Liver (tissue), 9 donors: ENCODE results near the gene PPP6R3. TPM values are rescaled to one million over a fixed set of nuclear protein-coding genes. Genes with fewer than 3 reads are reported as not detected.

Experiments used
- DNase-seq: peaks from one replicate; pipeline ENCODE4 v3.0.0-alpha.2; 2017; ENCODE audit warnings: low spot score
- H3K27ac ChIP-seq, 2 donors: one replicate each; pipeline ENCODE4 v1.7.0; 2013; ENCODE audit warnings: inconsistent platforms in 2 of 2, low read length in 2 of 2, control low read depth in 1 of 2, low read depth in 1 of 2, mild to moderate bottlenecking in 1 of 2
- H3K27me3 ChIP-seq, 4 donors: one replicate each; pipeline versions ENCODE4 v1.6.1 to v1.7.0; 2013; ENCODE audit warnings: low read length in 3 of 4, inconsistent platforms in 1 of 4, mild to moderate bottlenecking in 1 of 4, moderate library complexity in 1 of 4; ENCODE audit not compliant: control insufficient read depth in 4 of 4, insufficient read depth in 4 of 4
- H3K36me3 ChIP-seq, 4 donors: one replicate each; pipeline versions ENCODE4 v1.6.1 to v1.7.0; 2013; ENCODE audit warnings: low read length in 3 of 4, mild to moderate bottlenecking in 3 of 4, low read depth in 1 of 4, moderate library complexity in 1 of 4; ENCODE audit not compliant: control insufficient read depth in 4 of 4, insufficient read depth in 3 of 4
- H3K4me1 ChIP-seq, 4 donors: one replicate each; pipeline versions ENCODE4 v1.6.1 to v1.7.0; 2013; ENCODE audit warnings: low read length in 3 of 4, mild to moderate bottlenecking in 3 of 4, moderate library complexity in 1 of 4; ENCODE audit not compliant: control insufficient read depth in 4 of 4, insufficient read depth in 4 of 4
- H3K4me3 ChIP-seq, 3 donors: one replicate each; pipeline versions ENCODE4 v1.6.1 to v1.7.0; 2013; ENCODE audit warnings: low read length in 3 of 3, control low read depth in 1 of 3, low read depth in 1 of 3, mild to moderate bottlenecking in 1 of 3
- H3K9ac ChIP-seq, 2 donors: one replicate each; pipeline ENCODE4 v1.7.0; 2013; ENCODE audit warnings: low read length in 2 of 2, mild to moderate bottlenecking in 2 of 2, moderate library complexity in 2 of 2, control low read depth in 1 of 2, low read depth in 1 of 2
- H3K9me3 ChIP-seq, 4 donors: one replicate each; pipeline versions ENCODE4 v1.6.1 to v1.7.0; 2013; ENCODE audit warnings: low read length in 3 of 4; ENCODE audit not compliant: control insufficient read depth in 4 of 4
- ATF3 ChIP-seq: IDR thresholded peaks from 2 replicates; pipeline ENCODE4 v1.6.1; 2016; ENCODE audit warnings: antibody characterized with exemption
- CTCF ChIP-seq: fragments of 150-350 bp; IDR thresholded peaks from 2 replicates; pipeline ENCODE4 v1.5.1; 2017; ENCODE audit warnings: improper control_type of control experiment, low read depth, low read length; ENCODE audit not compliant: missing input control
- EGR1 ChIP-seq, 2 donors: IDR thresholded peaks; 2 replicates each; pipeline ENCODE4 v1.6.1; 2016 to 2018; ENCODE audit warnings: antibody characterized with exemption in 2 of 2, low read depth in 2 of 2
- FOXA1 ChIP-seq: IDR thresholded peaks from 2 replicates; pipeline ENCODE4 v1.6.1; 2016; ENCODE audit warnings: antibody characterized with exemption
- FOXA2 ChIP-seq: IDR thresholded peaks from 2 replicates; pipeline ENCODE4 v1.6.1; 2016; ENCODE audit warnings: antibody characterized with exemption
- GABPA ChIP-seq, 2 donors: IDR thresholded peaks in 1 of 2; conservative IDR thresholded peaks in 1 of 2; 2 replicates each; pipeline ENCODE4 v1.6.1; 2016; ENCODE audit warnings: antibody characterized with exemption in 2 of 2, mild to moderate bottlenecking in 1 of 2, moderate library complexity in 1 of 2
- HNF4A ChIP-seq, 2 donors: conservative IDR thresholded peaks; 2 replicates each; pipeline ENCODE4 v1.6.1; 2016; ENCODE audit warnings: antibody characterized with exemption in 2 of 2, mild to moderate bottlenecking in 2 of 2
- HNF4G ChIP-seq: IDR thresholded peaks from 2 replicates; pipeline ENCODE4 v1.6.1; 2016; ENCODE audit warnings: antibody characterized with exemption
- JUND ChIP-seq, 2 donors: IDR thresholded peaks; 2 replicates each; pipeline ENCODE4 v1.6.1; 2016; ENCODE audit warnings: antibody characterized with exemption in 2 of 2
- RAD21 ChIP-seq, 2 donors: IDR thresholded peaks; 2 replicates each; pipeline ENCODE4 v1.6.1; 2016; ENCODE audit warnings: antibody characterized with exemption in 2 of 2, mild to moderate bottlenecking in 2 of 2
- REST ChIP-seq: IDR thresholded peaks from 2 replicates; pipeline ENCODE4 v1.6.1; 2016; ENCODE audit warnings: antibody characterized with exemption, mild to moderate bottlenecking
- RXRA ChIP-seq, 2 donors: IDR thresholded peaks; 2 replicates each; pipeline ENCODE4 v1.6.1; 2017 to 2018; ENCODE audit warnings: antibody characterized with exemption in 2 of 2, mild to moderate bottlenecking in 1 of 2
- SP1 ChIP-seq: IDR thresholded peaks from 2 replicates; pipeline ENCODE4 v1.6.1; 2018; ENCODE audit warnings: antibody characterized with exemption, mild to moderate bottlenecking
- TAF1 ChIP-seq: conservative IDR thresholded peaks from 2 replicates; pipeline ENCODE4 v1.6.1; 2016; ENCODE audit warnings: antibody characterized with exemption, mild to moderate bottlenecking
- YY1 ChIP-seq: IDR thresholded peaks from 2 replicates; pipeline ENCODE4 v1.6.1; 2016; ENCODE audit warnings: antibody characterized with exemption, mild to moderate bottlenecking
- ZBTB33 ChIP-seq: IDR thresholded peaks from 2 replicates; pipeline ENCODE4 v1.6.1; 2016; ENCODE audit warnings: antibody characterized with exemption
- WGBS: extraction: QIAGEN DNeasy Blood & Tissue Kit; methylation state at CpG from one replicate; pipeline ENCODE4 v1.1.7; 2013; 5-methylcytosine and 5-hydroxymethylcytosine counted together
- polyA plus RNA-seq, 2 donors: library from polyadenylated mRNA; stranded (reverse) in 1 of 2; unstranded in 1 of 2; fragments of 200-250 nt in 1 of 2; fragments of >200 nt in 1 of 2; fragmentation: Nextera tagmentation in 1 of 2; extraction: Ambion mirVana in 1 of 2; gene quantifications; one replicate each; pipeline versions ENCODE4 v1.2.1 to v1.2.3, GENCODE V29; 2013 to 2015
- total RNA-seq, 2 donors: library from RNA; depleted of rRNA; stranded (reverse); fragments of >200 nt; gene quantifications; one replicate each; pipeline ENCODE4 v1.2.3, GENCODE V29; 2014
- donor health status: healthy.
- donor health status: healthy.
- donor health status: healthy.
- donor health status: healthy.
- donor health status: healthy.

The PPP6R3 gene
- total and polyA plus RNA-seq, 4 donors: 12.3 to 101 (median 58.1) TPM

GRCh38 chr11:68541991-68542390 lies 81.4 kb downstream of the PPP6R3 start (continued):
- no peak for TF ChIP-seq FOXA2

GRCh38 chr11:68542617-68543016 lies 82.1 kb downstream of the PPP6R3 start:
- no peak for DNase-seq
- Histone ChIP-seq H3K27me3 (no peaks in the 10 kb centered on the region), H3K9me3 (no peaks in the 10 kb centered on the region), H3K4me1 (no peaks in the 10 kb centered on the region), H3K27ac (no peak overlapping the region), H3K36me3 (peaks cover 0 to 55% (median 27%) of the 10 kb centered on the region in 4 donors), H3K9ac (no peak overlapping the region), H3K4me3 (no peak overlapping the region)
- WGBS: 98% methylated on average over 5 of the region's 5 CpGs
- TF ChIP-seq TAF1 (no peak), HNF4A (conservative IDR thresholded peaks at IDR 0.05) (no peak), ATF3 (no peak), YY1 (no peak), RAD21 (IDR thresholded peaks at IDR 0.05) (no peak), EGR1 (IDR thresholded peaks at IDR 0.05; ENCODE audit: low read depth in 2 of 2) (no peak), CTCF (no peak), HNF4G (no peak), GABPA (IDR thresholded peaks at IDR 0.05 in 1 of 2, conservative IDR thresholded peaks at IDR 0.05 in 1 of 2) (no peak)

- WGBS: 89% methylated on average over 8 of the region's 8 CpGs
- DNase-seq: no peak
- Histone ChIP-seq H3K9ac (no peak overlapping the region), H3K27me3 (no peaks in the 10 kb centered on the region), H3K27ac (no peak overlapping the region), H3K36me3 (peaks cover 0 to 50% (median 31%) of the 10 kb centered on the region in 4 donors), H3K4me3 (no peak overlapping the region), H3K4me1 (no peaks in the 10 kb centered on the region), H3K9me3 (no peaks in the 10 kb centered on the region)
- no peak for TF ChIP-seq FOXA2
- no peak for TF ChIP-seq SP1
- no peak for TF ChIP-seq EGR1 (IDR thresholded peaks at IDR 0.05; ENCODE audit: low read depth in 2 of 2)
- no peak for TF ChIP-seq GABPA (IDR thresholded peaks at IDR 0.05 in 1 of 2, conservative IDR thresholded peaks at IDR 0.05 in 1 of 2)
- no peak for TF ChIP-seq RXRA (IDR thresholded peaks at IDR 0.05)
- no peak for TF ChIP-seq HNF4A (conservative IDR thresholded peaks at IDR 0.05)
- no peak for TF ChIP-seq YY1
- TF ChIP-seq JUND (IDR thresholded peaks at IDR 0.05): no peak
- no peak for TF ChIP-seq REST
- TF ChIP-seq FOXA1: no peak
- TF ChIP-seq HNF4G: no peak
- no peak for TF ChIP-seq CTCF
- no peak for TF ChIP-seq ZBTB33
Observed at GRCh38 chr11:68543594-68543993, 83.0 kb downstream of the PPP6R3 start.
